ENCODE results near the gene TMEM63B. TPM values are rescaled to one million over a fixed set of nuclear protein-coding genes. Genes with fewer than 3 reads are reported as not detected.

Gene TMEM63B
- total RNA-seq, 1 experiment from 2014 or later = 22.6 TPM

- no peaks in the 10 kb centered on the region for H3K36me3 Mint-ChIP-seq (ENCODE audit: insufficient read depth, unreplicated experiment)
- H3K9me3 Mint-ChIP-seq (ENCODE audit: unreplicated experiment) = no peaks in the 10 kb centered on the region
- H3K27me3 Mint-ChIP-seq (ENCODE audit: insufficient read depth, unreplicated experiment) = peaks cover 23% of the 10 kb centered on the region
- no peak for DNase-seq (ENCODE audit: unreplicated experiment)
- peaks cover 26% of the 10 kb centered on the region for H3K4me1 Mint-ChIP-seq (ENCODE audit: insufficient read depth, unreplicated experiment)
- CTCF ChIA-PET = interaction anchor here (0.6 to 0.7 kb wide), 2 partner anchors 9 to 102 kb away, joined by 3 read pairs; no protein-coding TSS in a partner anchor
- intact Hi-C loops (cut with micrococcal nuclease) = no loop called here
- no peak for TF ChIP-seq CTCF (IDR thresholded peaks at IDR 0.05; ENCODE audit: unreplicated experiment)
- H3K27ac Mint-ChIP-seq (ENCODE audit: low read depth, unreplicated experiment) = no peak overlapping the region
- POLR2A ChIA-PET = interaction anchor here (0.7 kb wide), 1 partner anchor 43 kb away, joined by 3 read pairs; no protein-coding TSS in a partner anchor
- BruUV-seq (replicated peaks) = no TSS peak
- H3K4me3 Mint-ChIP-seq (ENCODE audit: unreplicated experiment) = no peak overlapping the region
Measured at GRCh38 chr6:44166116-44166515, 38.8 kb downstream of the TMEM63B start.

GRCh38 chr6:44166591-44167184 lies 39.3 kb downstream of the TMEM63B start:
- H3K27me3 Mint-ChIP-seq (ENCODE audit: insufficient read depth, unreplicated experiment) = peaks cover 23% of the 10 kb centered on the region
- H3K27ac Mint-ChIP-seq (ENCODE audit: low read depth, unreplicated experiment) = no peak overlapping the region
- no peak overlapping the region for H3K4me3 Mint-ChIP-seq (ENCODE audit: unreplicated experiment)
- no peak for TF ChIP-seq CTCF (IDR thresholded peaks at IDR 0.05; ENCODE audit: unreplicated experiment)
- BruUV-seq (replicated peaks) = no TSS peak
- H3K36me3 Mint-ChIP-seq (ENCODE audit: insufficient read depth, unreplicated experiment) = no peaks in the 10 kb centered on the region
- H3K9me3 Mint-ChIP-seq (ENCODE audit: unreplicated experiment) = no peaks in the 10 kb centered on the region
- ChIA-PET POLR2A (interaction anchor here (0.7 to 0.8 kb wide), 2 partner anchors 8 to 43 kb away, joined by 3 to 5 read pairs; partner anchors contain the start of gene CAPN11), CTCF (interaction anchor here (0.6 to 0.7 kb wide), 4 partner anchors 9 to 905 kb away, joined by 3 read pairs; no protein-coding TSS in a partner anchor)
- no peak for DNase-seq (ENCODE audit: unreplicated experiment)
- peaks cover 21% of the 10 kb centered on the region for H3K4me1 Mint-ChIP-seq (ENCODE audit: insufficient read depth, unreplicated experiment)
- intact Hi-C loops (cut with micrococcal nuclease) = no loop called here

- Mint-ChIP-seq H3K36me3 (ENCODE audit: insufficient read depth, unreplicated experiment) (no peaks in the 10 kb centered on the region), H3K4me1 (ENCODE audit: insufficient read depth, unreplicated experiment) (peaks cover 13% of the 10 kb centered on the region)
Measured at GRCh38 chr6:44167567-44167966, 40.2 kb downstream of the TMEM63B start.

More at GRCh38 chr6:44167567-44167966, 40.2 kb downstream of the TMEM63B start:
- CTCF ChIA-PET = interaction anchor here (0.6 to 0.7 kb wide), 3 partner anchors 18 to 58 kb away, joined by 3 to 8 read pairs (median 6); no protein-coding TSS in a partner anchor
- POLR2A ChIA-PET = interaction anchor here (0.8 to 3.0 kb wide), 2 partner anchors 9 to 79 kb away, joined by 5 to 11 read pairs; partner anchors contain the start of genes CAPN11 and HSP90AB1
- Mint-ChIP-seq H3K9me3 (ENCODE audit: unreplicated experiment) (no peaks in the 10 kb centered on the region), H3K27ac (ENCODE audit: low read depth, unreplicated experiment) (no peak overlapping the region), H3K4me3 (ENCODE audit: unreplicated experiment) (no peak overlapping the region), H3K27me3 (ENCODE audit: insufficient read depth, unreplicated experiment) (peaks cover 23% of the 10 kb centered on the region)
- intact Hi-C loops (cut with micrococcal nuclease) = no loop called here
- no peak for DNase-seq (ENCODE audit: unreplicated experiment)
- no peak for TF ChIP-seq CTCF (IDR thresholded peaks at IDR 0.05; ENCODE audit: unreplicated experiment)
- no TSS peak for BruUV-seq (replicated peaks)

All from MCF 10A (cell line).